ENCODE results near the gene SLC15A1. TPM values are rescaled to one million over a fixed set of nuclear protein-coding genes. Genes with fewer than 3 reads are reported as not detected.

The SLC15A1 gene
- polyA plus RNA-seq, 3 donors: not detected

DNA sequence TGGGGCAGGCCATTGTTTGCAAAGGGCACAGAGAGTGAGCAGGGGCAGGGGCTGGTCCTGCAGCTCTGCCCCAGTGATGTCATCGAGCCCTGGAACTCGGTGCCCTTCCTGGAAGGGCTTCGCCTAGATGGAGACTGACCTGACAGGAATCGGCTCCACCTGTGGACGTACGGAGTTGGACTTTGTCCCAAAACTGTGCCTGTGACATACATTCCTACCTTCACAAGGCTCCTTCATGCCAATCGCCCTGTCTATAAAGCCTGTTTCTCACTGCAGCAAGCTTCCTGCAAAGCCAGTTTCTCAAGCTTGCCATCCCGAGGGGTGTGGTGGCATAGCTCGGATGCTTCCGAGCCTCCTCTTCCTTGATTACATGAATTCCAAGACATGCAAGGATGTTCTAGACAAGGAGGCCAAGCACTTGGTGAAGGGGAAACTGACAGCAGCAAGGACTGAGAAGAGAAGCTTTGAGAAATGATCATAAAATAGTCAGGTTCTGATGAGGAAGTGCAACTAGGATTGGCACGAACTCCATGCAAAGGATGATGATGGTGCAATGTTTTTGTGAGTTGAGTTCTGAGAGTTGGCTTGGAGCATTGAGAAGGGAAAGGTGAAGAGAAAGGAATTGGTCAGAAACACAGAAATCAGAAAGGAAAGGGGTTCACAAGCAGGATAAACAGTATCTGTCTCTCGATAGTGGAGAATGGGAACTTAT lies 101.9 kb downstream of the SLC15A1 start:
- H3K79me2 ChIP-seq (ENCODE audit: insufficient read depth, low read length): no peaks in the 10 kb centered on the region
- intact Hi-C loops (cut with micrococcal nuclease): loop anchor here (5.0 kb wide), 1 partner anchor 203 kb away; no protein-coding TSS in a partner anchor

DNA sequence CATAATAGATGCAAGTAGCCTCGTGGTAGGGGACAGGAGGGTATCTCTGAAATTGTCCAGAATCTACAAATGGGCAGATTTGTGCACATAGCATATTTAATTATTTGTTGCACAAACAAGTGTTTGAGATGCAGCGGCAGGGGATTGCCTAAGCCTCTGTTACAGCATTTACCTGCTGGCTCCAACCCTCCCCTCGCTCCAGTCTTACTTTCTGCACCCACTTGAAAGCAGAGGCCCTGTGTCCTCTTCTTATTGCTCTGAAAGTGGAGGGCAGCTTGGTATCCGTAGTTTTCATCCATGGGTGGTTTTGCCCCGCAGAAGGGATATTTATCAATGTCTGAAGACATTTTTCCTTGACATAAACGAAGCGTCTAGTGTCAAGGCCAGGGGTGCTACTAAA lies 102.6 kb downstream of the SLC15A1 start:
- H3K27ac ChIP-seq (ENCODE audit: low read depth in 1 of 2, low read length in 2 of 2): peak overlapping the region; percentile 69 to 87
- Mint-ChIP-seq H3K27ac (peak overlapping the region in 6 of 7 donors; percentile 64 to 91 (median 76)), H3K4me3 (no peak overlapping the region), H3K9me3 (peaks cover 0 to 5% (median 1%) of the 10 kb centered on the region in 7 donors), H3K4me1 (peaks cover 41% of the 10 kb centered on the region), H3K36me3 (peaks cover 0 to 1% of the 10 kb centered on the region in 2 donors), H3K27me3 (ENCODE audit: low read depth in 3 of 3) (peaks cover 1 to 11% (median 6%) of the 10 kb centered on the region in 3 donors)
- H3K4me3 ChIP-seq (replicated peaks in 1 of 3; ENCODE audit: low read depth in 2 of 3, low read length in 3 of 3): no peak overlapping the region
- WGBS (ENCODE audit: insufficient coverage): 81% methylated on average over 3 of the region's 7 CpGs
- no peaks in the 10 kb centered on the region for H3K79me2 ChIP-seq (ENCODE audit: insufficient read depth, low read length)
- no peak overlapping the region for H3K9ac ChIP-seq (ENCODE audit: insufficient read depth, low read length, poor library complexity, severe bottlenecking)
- no peak for DNase-seq
- peaks cover 31 to 32% of the 10 kb centered on the region in 2 donors for H3K4me1 ChIP-seq (ENCODE audit: control insufficient read depth in 1 of 2, insufficient read depth in 2 of 2, low read length in 2 of 2)
- H3K36me3 ChIP-seq (replicated peaks in 1 of 2; ENCODE audit: control insufficient read depth in 1 of 2, insufficient read depth in 2 of 2, low read length in 2 of 2): no peaks in the 10 kb centered on the region
- no peaks in the 10 kb centered on the region for H3K27me3 ChIP-seq (ENCODE audit: control insufficient read depth in 2 of 2, insufficient read depth in 2 of 2, low read length in 2 of 2)
- intact Hi-C loops (cut with micrococcal nuclease): loop anchor here (5.0 kb wide), 2 partner anchors 73 to 203 kb away; partner anchors contain the start of gene STK24 (in 1 of the 2)
- TF ChIP-seq, protein P1, sequence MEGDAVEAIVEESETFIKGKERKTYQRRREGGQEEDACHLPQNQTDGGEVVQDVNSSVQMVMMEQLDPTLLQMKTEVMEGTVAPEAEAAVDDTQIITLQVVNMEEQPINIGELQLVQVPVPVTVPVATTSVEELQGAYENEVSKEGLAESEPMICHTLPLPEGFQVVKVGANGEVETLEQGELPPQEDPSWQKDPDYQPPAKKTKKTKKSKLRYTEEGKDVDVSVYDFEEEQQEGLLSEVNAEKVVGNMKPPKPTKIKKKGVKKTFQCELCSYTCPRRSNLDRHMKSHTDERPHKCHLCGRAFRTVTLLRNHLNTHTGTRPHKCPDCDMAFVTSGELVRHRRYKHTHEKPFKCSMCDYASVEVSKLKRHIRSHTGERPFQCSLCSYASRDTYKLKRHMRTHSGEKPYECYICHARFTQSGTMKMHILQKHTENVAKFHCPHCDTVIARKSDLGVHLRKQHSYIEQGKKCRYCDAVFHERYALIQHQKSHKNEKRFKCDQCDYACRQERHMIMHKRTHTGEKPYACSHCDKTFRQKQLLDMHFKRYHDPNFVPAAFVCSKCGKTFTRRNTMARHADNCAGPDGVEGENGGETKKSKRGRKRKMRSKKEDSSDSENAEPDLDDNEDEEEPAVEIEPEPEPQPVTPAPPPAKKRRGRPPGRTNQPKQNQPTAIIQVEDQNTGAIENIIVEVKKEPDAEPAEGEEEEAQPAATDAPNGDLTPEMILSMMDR (IDR thresholded peaks at IDR 0.05): no peak
- no peaks in the 10 kb centered on the region for H4K20me1 ChIP-seq (ENCODE audit: insufficient read depth, low read length)
- H3K9me3 ChIP-seq (replicated peaks in 1 of 2; ENCODE audit: control insufficient read depth in 1 of 2, insufficient read depth in 1 of 2, low read length in 2 of 2): no peaks in the 10 kb centered on the region
- no peak overlapping the region for H3K4me2 ChIP-seq (replicated peaks; ENCODE audit: extremely low read depth, low read length, poor library complexity, severe bottlenecking)
- no peak overlapping the region for H2AFZ ChIP-seq (ENCODE audit: insufficient read depth, low read depth, low read length, poor library complexity, severe bottlenecking)

More for the DNA sequence above, 101.9 kb downstream of the SLC15A1 start:
- H3K4me1 ChIP-seq (ENCODE audit: control insufficient read depth in 1 of 2, insufficient read depth in 2 of 2, low read length in 2 of 2): peaks cover 31 to 32% of the 10 kb centered on the region in 2 donors
- no peaks in the 10 kb centered on the region for H3K9me3 ChIP-seq (replicated peaks in 1 of 2; ENCODE audit: control insufficient read depth in 1 of 2, insufficient read depth in 1 of 2, low read length in 2 of 2)
- peak overlapping the region; percentile 1 to 89 (median 64) for H3K27ac Mint-ChIP-seq
- no peaks in the 10 kb centered on the region for H3K27me3 ChIP-seq (ENCODE audit: control insufficient read depth in 2 of 2, insufficient read depth in 2 of 2, low read length in 2 of 2)
- no peak overlapping the region for H3K4me3 ChIP-seq (replicated peaks in 1 of 3; ENCODE audit: low read depth in 2 of 3, low read length in 3 of 3)
- peaks cover 0 to 4% (median 1%) of the 10 kb centered on the region in 7 donors for H3K9me3 Mint-ChIP-seq
- peak; percentile 77 to 91 (median 91) for DNase-seq
- no peak overlapping the region for H3K4me2 ChIP-seq (replicated peaks; ENCODE audit: extremely low read depth, low read length, poor library complexity, severe bottlenecking)
- peaks cover 41% of the 10 kb centered on the region for H3K4me1 Mint-ChIP-seq
- H3K27me3 Mint-ChIP-seq (ENCODE audit: low read depth in 3 of 3): peaks cover 3 to 13% (median 6%) of the 10 kb centered on the region in 3 donors
- H3K27ac ChIP-seq (ENCODE audit: low read depth in 1 of 2, low read length in 2 of 2): peak overlapping the region; percentile 69 to 87
- no peaks in the 10 kb centered on the region for H4K20me1 ChIP-seq (ENCODE audit: insufficient read depth, low read length)
- H3K36me3 ChIP-seq (replicated peaks in 1 of 2; ENCODE audit: control insufficient read depth in 1 of 2, insufficient read depth in 2 of 2, low read length in 2 of 2): no peaks in the 10 kb centered on the region
- no peak overlapping the region for H2AFZ ChIP-seq (ENCODE audit: insufficient read depth, low read depth, low read length, poor library complexity, severe bottlenecking)
- H3K36me3 Mint-ChIP-seq: peaks cover 0 to 1% of the 10 kb centered on the region in 2 donors
- H3K4me3 Mint-ChIP-seq: peak overlapping the region in 1 of 2 donors; percentile 54
- TF ChIP-seq, protein P1 (IDR thresholded peaks at IDR 0.05): no peak
- WGBS (ENCODE audit: insufficient coverage): 83% methylated on average over 8 of the region's 12 CpGs
- peak overlapping the region; percentile 11 for H3K9ac ChIP-seq (ENCODE audit: insufficient read depth, low read length, poor library complexity, severe bottlenecking)

Measured in CD14-positive monocyte (primary cell).